Measurements from ENCODE around the gene DNAJC27.

GRCh38 chr2:25000036-25000435 is 28.3 kb upstream of the DNAJC27 start:
- TF ChIP-seq CTCF (IDR thresholded peaks at IDR 0.05) (no peak), EZH2 (IDR thresholded peaks at IDR 0.05; ENCODE audit: borderline replicate concordance, insufficient read depth, low read depth, low read length, poor library complexity, severe bottlenecking) (no peak)

Data from B cell (primary cell).